Measurements from ENCODE around the gene FAM185A. TPM values are rescaled to one million over a fixed set of nuclear protein-coding genes. Genes with fewer than 3 reads are reported as not detected.
"Not testable (repeated sequence)": the region's sequence is repeated elsewhere in the genome, so short reads cannot be mapped to it uniquely, and the experiment has no call there.

Gene FAM185A
- polyA plus RNA-seq, 1 of the 3 experiments (the other 2 are of a cell fraction): 12.8 TPM

GRCh38 chr7:102770467-102770866 lies 21.7 kb downstream of the FAM185A start:
- H3K36me3 ChIP-seq (replicated peaks in 1 of 2; ENCODE audit: control insufficient read depth in 1 of 2, insufficient read depth in 2 of 2, low read length in 1 of 2): peaks cover 2 to 10% of the 10 kb centered on the region in 2 experiments
- POLR2A ChIA-PET; H3K27ac ChIP-seq (ENCODE audit: low read depth in 2 of 2, low read length in 1 of 2); H3K4me3 ChIP-seq (ENCODE audit: low read depth in 2 of 2, low read length in 1 of 2); H4K20me1 ChIP-seq (ENCODE audit: insufficient read depth); DNase-seq; H3F3A ChIP-seq (replicated peaks; ENCODE audit: insufficient read depth); H3K27me3 ChIP-seq (ENCODE audit: insufficient read depth); H3K79me2 ChIP-seq (ENCODE audit: insufficient read depth); H3K9me2 ChIP-seq; H2AFZ ChIP-seq (ENCODE audit: low read depth); H3K4me1 ChIP-seq (ENCODE audit: control insufficient read depth in 1 of 2, insufficient read depth in 2 of 2, low read depth in 1 of 2, low read length in 1 of 2); H3K4me2 ChIP-seq; H3K9ac ChIP-seq; H3K9me3 ChIP-seq; CTCF ChIA-PET: not testable (repeated sequence)
- WGBS (ENCODE audit: low lambda C conversion rate): 88% methylated on average over 3 of the region's 3 CpGs

GRCh38 chr7:102776217-102776616 lies 27.4 kb downstream of the FAM185A start:
- H2AFZ ChIP-seq (ENCODE audit: low read depth); H4K20me1 ChIP-seq (ENCODE audit: insufficient read depth); H3K27ac ChIP-seq (ENCODE audit: low read depth in 2 of 2, low read length in 1 of 2); DNase-seq; H3K4me1 ChIP-seq (ENCODE audit: control insufficient read depth in 1 of 2, insufficient read depth in 2 of 2, low read depth in 1 of 2, low read length in 1 of 2); H3K9me2 ChIP-seq; POLR2A ChIA-PET; H3K4me2 ChIP-seq; H3K9me3 ChIP-seq; CTCF ChIA-PET; H3K4me3 ChIP-seq (ENCODE audit: low read depth in 2 of 2, low read length in 1 of 2); H3F3A ChIP-seq (replicated peaks; ENCODE audit: insufficient read depth); H3K79me2 ChIP-seq (ENCODE audit: insufficient read depth); H3K27me3 ChIP-seq (ENCODE audit: insufficient read depth); H3K9ac ChIP-seq: not testable (repeated sequence)
- peaks cover 11 to 27% of the 10 kb centered on the region in 2 experiments for H3K36me3 ChIP-seq (replicated peaks in 1 of 2; ENCODE audit: control insufficient read depth in 1 of 2, insufficient read depth in 2 of 2, low read length in 1 of 2)

GRCh38 chr7:102778663-102779062 lies 29.9 kb downstream of the FAM185A start:
- H3K4me1 ChIP-seq (ENCODE audit: control insufficient read depth in 1 of 2, insufficient read depth in 2 of 2, low read depth in 1 of 2, low read length in 1 of 2); H4K20me1 ChIP-seq (ENCODE audit: insufficient read depth); H3K9ac ChIP-seq; H3K4me3 ChIP-seq (ENCODE audit: low read depth in 2 of 2, low read length in 1 of 2); POLR2A ChIA-PET; DNase-seq; H3K9me2 ChIP-seq; H3K9me3 ChIP-seq; H3K27me3 ChIP-seq (ENCODE audit: insufficient read depth); H2AFZ ChIP-seq (ENCODE audit: low read depth); H3K4me2 ChIP-seq; H3K79me2 ChIP-seq (ENCODE audit: insufficient read depth); H3F3A ChIP-seq (replicated peaks; ENCODE audit: insufficient read depth); H3K27ac ChIP-seq (ENCODE audit: low read depth in 2 of 2, low read length in 1 of 2); CTCF ChIA-PET: not testable (repeated sequence)
- WGBS (ENCODE audit: low lambda C conversion rate): 77% methylated on average over 3 of the region's 3 CpGs
- peaks cover 11 to 27% of the 10 kb centered on the region in 2 experiments for H3K36me3 ChIP-seq (replicated peaks in 1 of 2; ENCODE audit: control insufficient read depth in 1 of 2, insufficient read depth in 2 of 2, low read length in 1 of 2)

GRCh38 chr7:102780926-102781325 lies 32.1 kb downstream of the FAM185A start:
- POLR2A ChIA-PET; DNase-seq; H3K4me2 ChIP-seq; H3K9me3 ChIP-seq; H2AFZ ChIP-seq (ENCODE audit: low read depth); H3K4me3 ChIP-seq (ENCODE audit: low read depth in 2 of 2, low read length in 1 of 2); CTCF ChIA-PET; H3F3A ChIP-seq (replicated peaks; ENCODE audit: insufficient read depth); H3K27ac ChIP-seq (ENCODE audit: low read depth in 2 of 2, low read length in 1 of 2); H3K9me2 ChIP-seq; H3K4me1 ChIP-seq (ENCODE audit: control insufficient read depth in 1 of 2, insufficient read depth in 2 of 2, low read depth in 1 of 2, low read length in 1 of 2); H3K27me3 ChIP-seq (ENCODE audit: insufficient read depth); H4K20me1 ChIP-seq (ENCODE audit: insufficient read depth); H3K9ac ChIP-seq; H3K79me2 ChIP-seq (ENCODE audit: insufficient read depth): not testable (repeated sequence)
- H3K36me3 ChIP-seq (replicated peaks in 1 of 2; ENCODE audit: control insufficient read depth in 1 of 2, insufficient read depth in 2 of 2, low read length in 1 of 2): peaks cover 11 to 27% of the 10 kb centered on the region in 2 experiments
- WGBS (ENCODE audit: low lambda C conversion rate): 94% methylated on average over 10 of the region's 10 CpGs

DNA sequence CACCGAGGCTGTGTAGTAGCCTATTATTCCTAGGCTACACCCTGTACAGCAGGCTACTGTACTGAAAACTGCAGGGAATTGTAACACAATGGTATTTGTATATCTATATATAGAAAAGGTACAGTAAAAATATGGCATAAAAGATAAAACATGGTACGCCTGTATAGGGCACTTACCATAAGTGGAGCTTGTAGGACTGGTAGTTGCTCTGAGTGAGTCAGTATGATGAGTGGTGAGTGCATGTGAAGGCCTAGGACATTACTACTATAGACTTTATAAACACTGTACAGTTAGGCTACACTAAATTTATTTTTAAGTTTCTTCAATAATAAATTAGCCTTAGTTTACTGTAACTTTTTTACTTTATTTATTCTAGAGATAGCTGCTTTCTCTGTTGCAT lies 40.0 kb downstream of the FAM185A start:
- CTCF ChIA-PET; H3K4me2 ChIP-seq; H3K9ac ChIP-seq; H3K79me2 ChIP-seq (ENCODE audit: insufficient read depth); H3K4me1 ChIP-seq (ENCODE audit: control insufficient read depth in 1 of 2, insufficient read depth in 2 of 2, low read depth in 1 of 2, low read length in 1 of 2); H3K4me3 ChIP-seq (ENCODE audit: low read depth in 2 of 2, low read length in 1 of 2); POLR2A ChIA-PET; H4K20me1 ChIP-seq (ENCODE audit: insufficient read depth); H3K27ac ChIP-seq (ENCODE audit: low read depth in 2 of 2, low read length in 1 of 2); H3K9me3 ChIP-seq; H3K9me2 ChIP-seq; DNase-seq; H3K27me3 ChIP-seq (ENCODE audit: insufficient read depth); H2AFZ ChIP-seq (ENCODE audit: low read depth); H3F3A ChIP-seq (replicated peaks; ENCODE audit: insufficient read depth): not testable (repeated sequence)
- WGBS (ENCODE audit: low lambda C conversion rate): 100% methylated on average over 2 of the region's 2 CpGs
- peaks cover 0 to 11% of the 10 kb centered on the region in 2 experiments for H3K36me3 ChIP-seq (replicated peaks in 1 of 2; ENCODE audit: control insufficient read depth in 1 of 2, insufficient read depth in 2 of 2, low read length in 1 of 2)

GRCh38 chr7:102790364-102791100 lies 41.7 kb downstream of the FAM185A start:
- H2AFZ ChIP-seq (ENCODE audit: low read depth); H3F3A ChIP-seq (replicated peaks; ENCODE audit: insufficient read depth); H3K9me3 ChIP-seq; H3K4me3 ChIP-seq (ENCODE audit: low read depth in 2 of 2, low read length in 1 of 2); H3K9me2 ChIP-seq; POLR2A ChIA-PET; H3K9ac ChIP-seq; H3K27me3 ChIP-seq (ENCODE audit: insufficient read depth); H4K20me1 ChIP-seq (ENCODE audit: insufficient read depth); H3K79me2 ChIP-seq (ENCODE audit: insufficient read depth); DNase-seq; H3K27ac ChIP-seq (ENCODE audit: low read depth in 2 of 2, low read length in 1 of 2); CTCF ChIA-PET; H3K4me1 ChIP-seq (ENCODE audit: control insufficient read depth in 1 of 2, insufficient read depth in 2 of 2, low read depth in 1 of 2, low read length in 1 of 2); H3K4me2 ChIP-seq: not testable (repeated sequence)
- H3K36me3 ChIP-seq (replicated peaks in 1 of 2; ENCODE audit: control insufficient read depth in 1 of 2, insufficient read depth in 2 of 2, low read length in 1 of 2): peaks cover 0 to 20% of the 10 kb centered on the region in 2 experiments
- 84% methylated on average over 4 of the region's 4 CpGs for WGBS (ENCODE audit: low lambda C conversion rate)

Measured in SK-N-SH (cell line).